ENCODE results near the gene HFE.

HFE gene

DNA sequence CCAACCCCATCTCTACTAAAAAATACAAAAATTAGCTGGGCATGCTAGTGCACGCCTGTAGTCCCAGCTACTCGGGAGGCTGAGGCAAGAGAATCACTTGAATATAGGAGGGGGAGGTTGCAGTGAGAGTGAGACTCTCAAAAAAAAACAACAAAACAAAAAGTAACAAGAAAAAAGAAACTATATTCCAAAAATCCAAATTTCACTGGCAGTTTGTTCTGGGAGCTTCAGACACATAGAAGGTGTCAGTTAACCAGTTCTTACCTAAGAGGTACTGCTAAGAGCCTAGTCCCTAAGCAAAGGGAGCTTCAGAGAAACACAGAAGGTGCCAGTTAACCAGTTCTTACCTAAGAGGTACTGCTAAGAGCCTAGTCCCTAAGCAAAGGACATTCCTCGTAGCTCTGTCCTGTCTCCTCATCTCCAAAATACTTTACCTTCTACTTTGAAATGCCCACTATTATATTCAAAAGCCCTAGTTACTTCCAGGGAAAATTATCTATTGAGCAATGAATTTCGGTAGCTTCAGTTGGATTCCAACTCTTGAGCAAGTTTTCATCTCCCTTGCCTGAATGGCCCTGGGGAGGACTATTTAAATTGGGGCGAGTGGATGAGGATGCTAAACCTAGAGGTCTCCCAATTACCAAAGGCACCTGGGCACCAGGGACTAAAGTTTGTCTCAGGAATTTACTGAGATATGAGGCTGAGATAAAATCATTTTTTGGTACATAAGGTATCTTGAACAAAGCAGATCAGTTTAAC, 41.0 kb downstream of the HFE start:
- in situ Hi-C loops (cut with HindIII; ENCODE audit: low sequenced_read_pairs) = no loop called here

- in situ Hi-C loops (cut with HindIII; ENCODE audit: low sequenced_read_pairs) = no loop called here
Measured at GRCh38 chr6:26129656-26130055, 42.4 kb downstream of the HFE start.

GRCh38 chr6:26130581-26131249, 43.5 kb downstream of the HFE start:
- in situ Hi-C loops (cut with HindIII; ENCODE audit: low sequenced_read_pairs) = no loop called here

DNA sequence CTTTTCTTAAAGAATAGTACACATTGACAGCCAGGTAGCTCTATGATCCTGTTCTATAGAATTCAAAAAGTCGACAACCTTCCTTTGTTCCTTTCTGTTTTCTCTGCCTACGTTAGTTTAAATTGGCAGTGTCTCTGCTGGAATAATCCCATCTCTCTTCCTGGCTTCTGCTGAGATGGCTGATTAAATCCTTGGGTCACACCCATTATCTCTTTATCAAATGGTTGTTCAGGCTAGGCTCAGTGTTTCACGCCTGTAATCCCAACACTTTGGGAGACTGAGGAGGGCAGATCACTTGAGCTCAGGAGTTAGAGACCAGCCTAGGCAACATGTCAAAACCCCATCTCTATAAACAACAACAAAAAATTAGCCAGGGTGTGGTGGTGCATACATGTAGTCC, 44.4 kb downstream of the HFE start:
- in situ Hi-C loops (cut with HindIII; ENCODE audit: low sequenced_read_pairs) = no loop called here

DNA sequence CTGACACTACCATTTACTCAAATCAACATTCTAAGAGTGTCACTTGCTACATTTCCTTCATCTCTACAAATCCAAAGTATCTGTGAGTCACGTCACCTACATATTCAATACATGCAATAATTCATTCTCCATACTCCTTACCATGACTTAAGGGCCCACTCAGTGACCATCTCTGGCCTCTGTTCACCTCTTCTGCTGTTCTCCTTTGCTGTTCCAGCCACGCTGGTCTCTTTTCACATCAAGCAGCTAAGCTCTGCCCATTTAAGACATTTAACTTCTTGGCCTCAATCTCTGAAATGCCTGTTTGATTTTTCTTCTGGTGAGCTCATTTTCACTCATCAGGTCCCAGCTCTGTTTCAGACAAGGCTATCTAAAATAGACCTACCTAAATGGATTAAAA, 46.5 kb downstream of the HFE start:
- in situ Hi-C loops (cut with HindIII; ENCODE audit: low sequenced_read_pairs) = no loop called here

DNA sequence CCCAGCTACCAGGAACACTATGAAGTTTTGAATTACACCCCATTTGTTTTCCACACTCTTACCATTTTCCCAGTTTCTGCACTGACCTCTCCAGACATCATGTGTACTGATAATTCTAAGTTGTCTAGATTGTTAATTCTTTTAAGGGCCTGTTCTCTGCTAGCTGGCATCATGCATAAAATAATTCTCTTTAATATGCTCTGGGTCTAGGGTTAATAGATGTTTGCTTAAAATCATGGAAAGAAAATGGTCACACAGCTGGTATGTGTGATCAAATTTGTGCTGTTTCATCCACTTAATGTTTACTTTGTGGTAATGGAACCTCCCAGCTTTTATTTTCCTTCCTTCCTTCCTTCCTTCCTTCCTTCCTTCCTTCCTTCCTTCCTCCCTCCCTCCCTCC, 49.1 kb downstream of the HFE start:
- in situ Hi-C loops (cut with HindIII; ENCODE audit: low sequenced_read_pairs) = no loop called here

GRCh38 chr6:26140254-26140966, 53.2 kb downstream of the HFE start:
- in situ Hi-C loops (cut with HindIII; ENCODE audit: low sequenced_read_pairs) = no loop called here

GRCh38 chr6:26140967-26141294, 53.7 kb downstream of the HFE start:
- in situ Hi-C loops (cut with HindIII; ENCODE audit: low sequenced_read_pairs) = no loop called here

DNA sequence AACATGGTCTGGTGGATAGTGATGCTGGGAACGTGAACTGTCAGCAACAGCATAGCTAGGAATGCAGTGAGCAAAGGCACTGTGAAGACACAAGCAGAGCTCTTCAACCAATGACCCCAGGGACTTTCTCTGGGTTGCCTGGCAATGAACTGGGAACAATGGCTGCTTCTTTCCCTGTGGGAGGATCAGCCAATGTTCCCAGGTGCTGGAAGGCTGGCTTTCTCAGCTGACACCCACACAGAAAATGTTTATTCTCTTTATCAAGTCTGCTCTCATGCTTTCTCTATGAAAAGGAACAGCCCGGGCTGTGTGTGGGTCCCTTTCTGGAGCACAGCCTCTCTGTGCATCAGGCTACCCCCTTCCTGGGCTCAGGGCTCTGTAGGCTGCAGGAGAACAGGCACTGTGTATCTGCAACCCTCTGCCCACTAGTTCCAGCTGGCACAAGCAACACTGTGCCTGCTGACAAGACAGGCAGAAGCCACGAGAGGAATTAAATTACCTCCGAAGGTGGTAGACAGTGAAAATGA, 54.2 kb downstream of the HFE start:
- in situ Hi-C loops (cut with HindIII; ENCODE audit: low sequenced_read_pairs) = no loop called here

DNA sequence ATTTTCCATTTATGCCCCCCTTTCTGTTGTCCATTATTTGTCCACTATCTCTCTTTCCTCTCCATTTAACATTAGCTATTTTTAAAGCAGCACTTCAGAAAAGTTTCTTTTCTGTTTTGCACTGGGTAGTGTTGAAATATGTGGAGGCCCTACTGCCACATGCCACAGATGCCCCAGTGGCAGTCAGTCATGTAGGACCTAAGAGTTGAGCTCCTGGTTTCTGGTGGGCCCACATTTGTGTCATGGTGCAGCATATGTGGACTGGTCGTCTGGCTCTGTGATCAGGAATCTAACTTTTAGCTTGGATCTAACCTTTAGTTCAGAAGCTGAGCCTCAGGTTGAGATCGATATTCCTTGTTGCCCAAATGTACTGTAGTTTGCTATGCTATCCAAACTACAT, 54.8 kb downstream of the HFE start:
- in situ Hi-C loops (cut with HindIII; ENCODE audit: low sequenced_read_pairs) = no loop called here
